GM23338 (cell line): Measurements from ENCODE around the gene GREB1L. TPM values are rescaled to one million over a fixed set of nuclear protein-coding genes. Genes with fewer than 3 reads are reported as not detected.

ENCODE experiments used
- ATAC-seq: fragments of 200-7000 bp; cut with Tn5 transposase; 3 replicates; pipeline ENCODE4 v1.9.1; 2020
- DNase-seq: peaks from one replicate; pipeline ENCODE4 v3.0.0-alpha.2; 2015; ENCODE audit warnings: low spot score
- H2AFZ ChIP-seq: fragments of 200-600 bp; sonication (generic); 2 replicates; pipeline ENCODE4 v1.8.0; 2016; ENCODE audit warnings: antibody characterized with exemption, mild to moderate bottlenecking, moderate library complexity
- H3F3A ChIP-seq: fragments of 200-600 bp; sonication (generic); replicated peaks from 2 replicates; pipeline ENCODE4 v1.8.0; 2017; ENCODE audit warnings: antibody characterized with exemption, mixed run types, low read depth
- H3K27ac ChIP-seq: fragments of 200-600 bp; sonication (generic); 2 replicates; pipeline ENCODE4 v1.6.1; 2016; ENCODE audit warnings: low read depth
- H3K27me3 ChIP-seq: fragments of 200-600 bp; sonication (generic); 2 replicates; pipeline ENCODE4 v1.8.0; 2016; ENCODE audit warnings: mild to moderate bottlenecking, mixed run types, moderate library complexity; ENCODE audit not compliant: insufficient read depth
- H3K36me3 ChIP-seq: fragments of 200-600 bp; sonication (generic); 2 replicates; pipeline ENCODE4 v1.8.0; 2016; ENCODE audit warnings: mild to moderate bottlenecking; ENCODE audit not compliant: insufficient read depth
- H3K4me1 ChIP-seq: fragments of 200-600 bp; sonication (generic); 2 replicates; pipeline ENCODE4 v1.8.0; 2016; ENCODE audit warnings: mild to moderate bottlenecking, moderate library complexity; ENCODE audit not compliant: insufficient read depth
- H3K4me2 ChIP-seq: fragments of 200-600 bp; sonication (generic); 2 replicates; pipeline ENCODE4 v1.7.1; 2017; ENCODE audit warnings: mixed run types
- H3K4me3 ChIP-seq: fragments of 200-600 bp; sonication (generic); 2 replicates; pipeline ENCODE4 v1.6.1; 2016; ENCODE audit warnings: mixed run types
- H3K79me2 ChIP-seq: fragments of 200-600 bp; sonication (generic); replicated peaks from 2 replicates; pipeline ENCODE4 v1.8.0; 2017; ENCODE audit warnings: mild to moderate bottlenecking; ENCODE audit not compliant: insufficient read depth
- H3K9me2 ChIP-seq: fragments of 200-600 bp; sonication (generic); 2 replicates; pipeline ENCODE4 v1.8.0; 2017; ENCODE audit not compliant: insufficient read depth
- H4K20me1 ChIP-seq: fragments of 200-600 bp; sonication (generic); replicated peaks from 2 replicates; pipeline ENCODE4 v1.8.0; 2017; ENCODE audit warnings: mild to moderate bottlenecking; ENCODE audit not compliant: insufficient read depth
- H3K27ac Mint-ChIP-seq: 2 replicates; pipeline ENCODE4 v1.8.0; 2020; ENCODE audit warnings: inconsistent platforms, mild to moderate bottlenecking, moderate library complexity, mixed read lengths
- H3K27me3 Mint-ChIP-seq: 3 replicates; pipeline ENCODE4 v1.8.0; 2022; ENCODE audit warnings: low read depth, mild to moderate bottlenecking, moderate library complexity, mixed read lengths, inconsistent platforms; ENCODE audit not compliant: insufficient read depth, poor library complexity
- H3K36me3 Mint-ChIP-seq: 3 replicates; pipeline ENCODE4 v1.8.0; 2021; ENCODE audit warnings: low read depth, mild to moderate bottlenecking, inconsistent platforms, moderate library complexity, mixed read lengths
- H3K4me1 Mint-ChIP-seq: 3 replicates; pipeline ENCODE4 v1.8.0; 2020; ENCODE audit warnings: mild to moderate bottlenecking, inconsistent platforms, mixed read lengths
- H3K4me3 Mint-ChIP-seq: 3 replicates; pipeline ENCODE4 v1.8.0; 2021; ENCODE audit warnings: moderate library complexity, mild to moderate bottlenecking, inconsistent platforms, mixed read lengths
- H3K9me3 Mint-ChIP-seq: 3 replicates; pipeline ENCODE4 v1.8.0; 2020; ENCODE audit warnings: moderate library complexity, mild to moderate bottlenecking, inconsistent platforms, mixed read lengths
- CREB1 ChIP-seq: fragments of 250-450 bp; sonication (Bioruptor Pico); IDR thresholded peaks from 2 replicates; pipeline ENCODE4 v1.5.0; 2020; ENCODE audit warnings: low read depth, mild to moderate bottlenecking, moderate library complexity
- CTCF ChIP-seq, 2 experiments: fragments of 200-600 bp in 1 of 2; sonication (generic) in 1 of 2; conservative IDR thresholded peaks; 2 replicates each; pipeline versions ENCODE4 v1.5.1 to v1.6.1; 2016 to 2017; ENCODE audit warnings: antibody characterized with exemption in 2 of 2, low read depth in 2 of 2, mild to moderate bottlenecking in 2 of 2, moderate library complexity in 1 of 2
- ETS1 ChIP-seq: IDR thresholded peaks from 2 replicates; pipeline ENCODE4 v1.6.1; 2016; ENCODE audit warnings: antibody characterized with exemption
- EZH2 ChIP-seq: fragments of 200-600 bp; sonication (generic); IDR thresholded peaks from one replicate; pipeline ENCODE4 v1.8.0; 2017; ENCODE audit warnings: antibody characterized with exemption, mild to moderate bottlenecking, low read depth; ENCODE audit not compliant: unreplicated experiment
- EZH2phosphoT487 ChIP-seq: fragments of 200-600 bp; sonication (generic); IDR thresholded peaks from one replicate; pipeline ENCODE4 v1.8.1; 2018; ENCODE audit warnings: antibody characterized with exemption; ENCODE audit not compliant: unreplicated experiment
- JUNB ChIP-seq: IDR thresholded peaks from one replicate; pipeline ENCODE4 v1.6.1; 2016; ENCODE audit warnings: antibody characterized with exemption; ENCODE audit not compliant: unreplicated experiment
- NANOG ChIP-seq: IDR thresholded peaks from 2 replicates; pipeline ENCODE4 v1.6.1; 2016; ENCODE audit warnings: antibody characterized with exemption, borderline replicate concordance
- POLR2AphosphoS5 ChIP-seq: IDR thresholded peaks from 2 replicates; pipeline ENCODE4 v1.6.1; 2016; ENCODE audit warnings: antibody characterized with exemption, low read depth
- REST ChIP-seq: IDR thresholded peaks from one replicate; pipeline ENCODE4 v1.6.1; 2018; ENCODE audit warnings: antibody characterized with exemption; ENCODE audit not compliant: unreplicated experiment
- STAT1 ChIP-seq: IDR thresholded peaks from one replicate; pipeline ENCODE4 v1.6.1; 2016; ENCODE audit warnings: antibody characterized with exemption; ENCODE audit not compliant: unreplicated experiment
- ZNF114 ChIP-seq: fragments of 250-450 bp; sonication (Bioruptor Pico); IDR thresholded peaks from 2 replicates; pipeline ENCODE4 v1.5.0; 2020; ENCODE audit warnings: mild to moderate bottlenecking, moderate library complexity
- ZNF331 ChIP-seq: fragments of 250-450 bp; sonication (Bioruptor Pico); IDR thresholded peaks from 2 replicates; pipeline ENCODE4 v1.5.0; 2020; ENCODE audit warnings: low read depth, mild to moderate bottlenecking, moderate library complexity
- ZNF462 ChIP-seq: fragments of 250-450 bp; sonication (Bioruptor Pico); IDR thresholded peaks from 2 replicates; pipeline ENCODE4 v1.5.0; 2020; ENCODE audit warnings: mild to moderate bottlenecking, moderate library complexity
- polyA plus RNA-seq: library from polyadenylated mRNA; unstranded; fragments of >200 nt; fragmentation: Nextera tagmentation; extraction: Ambion mirVana; gene quantifications from 2 replicates; pipeline ENCODE4 v1.2.1, GENCODE V29; 2016
- total RNA-seq: library from RNA; depleted of rRNA; stranded (reverse); fragments of >200 nt; shearing (Covaris generic); gene quantifications from 2 replicates; pipeline ENCODE4 v1.2.3, GENCODE V29; 2014

The GREB1L gene
- total and polyA plus RNA-seq, 2 experiments from 2014 or later = 0.03 to 0.29 TPM

- Histone ChIP-seq H3K4me1 (no peaks in the 10 kb centered on the region), H3K27ac (no peak overlapping the region), H2AFZ (no peak overlapping the region), H3K36me3 (no peaks in the 10 kb centered on the region), H3K4me3 (no peak overlapping the region), H3K27me3 (no peaks in the 10 kb centered on the region), H4K20me1 (no peaks in the 10 kb centered on the region), H3K4me2 (no peak overlapping the region), H3K9me2 (no peaks in the 10 kb centered on the region), H3F3A (no peaks in the 10 kb centered on the region), H3K79me2 (no peaks in the 10 kb centered on the region)
- no peaks in the 10 kb centered on the region for H3K36me3 Mint-ChIP-seq
- TF ChIP-seq ETS1 = no peak
- no peak for TF ChIP-seq EZH2phosphoT487
- no peak for TF ChIP-seq EZH2
- TF ChIP-seq POLR2AphosphoS5 = no peak
- no peak for TF ChIP-seq STAT1
- TF ChIP-seq NANOG = no peak
- no peak for TF ChIP-seq CREB1 (CRISPR knock-in tag)
- no peak for TF ChIP-seq CTCF (conservative IDR thresholded peaks at IDR 0.05; ENCODE audit: low read depth in 2 of 2)
- no peak for TF ChIP-seq ZNF462 (CRISPR knock-in tag)
- TF ChIP-seq ZNF114 (CRISPR knock-in tag) = no peak
- TF ChIP-seq REST = no peak
- TF ChIP-seq ZNF331 = no peak
- TF ChIP-seq JUNB = no peak
- no peak overlapping the region for H3K27ac Mint-ChIP-seq
- DNase-seq = no peak
- H3K4me1 Mint-ChIP-seq = no peaks in the 10 kb centered on the region
- no peak overlapping the region for H3K4me3 Mint-ChIP-seq
- H3K27me3 Mint-ChIP-seq = peaks cover 1% of the 10 kb centered on the region
- ATAC-seq = no peak
- H3K9me3 Mint-ChIP-seq = no peaks in the 10 kb centered on the region
These were observed 36.3 kb upstream of the GREB1L start for GRCh38 chr18:21205695-21206094.
